ENCODE measurements around the gene ODAD2.

The ODAD2 gene

GRCh38 chr10:27948186-27948585, 50.7 kb downstream of the ODAD2 start:
- ChIA-PET CTCF (interaction anchor here (0.6 kb wide), 1 partner anchor 39 kb away, joined by 3 read pairs; no protein-coding TSS in a partner anchor), POLR2A (no interaction called here)
- DNase-seq (ENCODE audit: extremely low spot score) = no peak
- TF ChIP-seq PKNOX1 (IDR thresholded peaks at IDR 0.05) = no peak
- no peak for TF ChIP-seq LEF1 (IDR thresholded peaks at IDR 0.05; ENCODE audit: borderline replicate concordance)
- no peak for TF ChIP-seq FOXK2 (IDR thresholded peaks at IDR 0.05)
- TF ChIP-seq HDGF (IDR thresholded peaks at IDR 0.05; ENCODE audit: borderline replicate concordance) = no peak
- TF ChIP-seq NFRKB (IDR thresholded peaks at IDR 0.05) = no peak
- no peak for TF ChIP-seq ARNT (IDR thresholded peaks at IDR 0.05)
- TF ChIP-seq FOXA1 (IDR thresholded peaks at IDR 0.05) = no peak
- no peak for TF ChIP-seq ELF4 (IDR thresholded peaks at IDR 0.05)
- no peak for TF ChIP-seq TARDBP (IDR thresholded peaks at IDR 0.05)
- TF ChIP-seq ZNF384 (IDR thresholded peaks at IDR 0.05) = no peak
- no peak for TF ChIP-seq L3MBTL2 (conservative IDR thresholded peaks at IDR 0.05)
- TF ChIP-seq SUZ12 (IDR thresholded peaks at IDR 0.05) = no peak
- TF ChIP-seq SP1 (IDR thresholded peaks at IDR 0.05) = no peak

- ChIA-PET CTCF (interaction anchor here (0.6 kb wide), 1 partner anchor 38 kb away, joined by 3 read pairs; no protein-coding TSS in a partner anchor), POLR2A (no interaction called here)
These were observed 51.3 kb downstream of the ODAD2 start for GRCh38 chr10:27947540-27947939.

GRCh38 chr10:27944005-27944404, 54.9 kb downstream of the ODAD2 start:
- ChIA-PET POLR2A (no interaction called here), CTCF (no interaction called here)
- DNase-seq (ENCODE audit: extremely low spot score) = no peak
- TF ChIP-seq ARNT (IDR thresholded peaks at IDR 0.05) = no peak
- TF ChIP-seq L3MBTL2 (conservative IDR thresholded peaks at IDR 0.05) = no peak
- no peak for TF ChIP-seq ZNF384 (IDR thresholded peaks at IDR 0.05)
- TF ChIP-seq FOXM1 (IDR thresholded peaks at IDR 0.05; ENCODE audit: borderline replicate concordance) = no peak
- no peak for TF ChIP-seq HDGF (IDR thresholded peaks at IDR 0.05; ENCODE audit: borderline replicate concordance)
- TF ChIP-seq ELF4 (IDR thresholded peaks at IDR 0.05) = no peak
- no peak for TF ChIP-seq FOXA1 (IDR thresholded peaks at IDR 0.05)

More at GRCh38 chr10:27947540-27947939, 51.3 kb downstream of the ODAD2 start:
- no peak for TF ChIP-seq SUZ12 (IDR thresholded peaks at IDR 0.05)
- TF ChIP-seq FOXA1 (IDR thresholded peaks at IDR 0.05) = no peak
- TF ChIP-seq CTBP1 (IDR thresholded peaks at IDR 0.05; ENCODE audit: borderline replicate concordance) = no peak
- no peak for TF ChIP-seq TARDBP (IDR thresholded peaks at IDR 0.05)
- TF ChIP-seq SP1 (IDR thresholded peaks at IDR 0.05) = no peak
- no peak for TF ChIP-seq BHLHE40 (IDR thresholded peaks at IDR 0.05; ENCODE audit: borderline replicate concordance)
- no peak for TF ChIP-seq ARNT (IDR thresholded peaks at IDR 0.05)
- TF ChIP-seq FOXM1 (IDR thresholded peaks at IDR 0.05; ENCODE audit: borderline replicate concordance) = no peak
- TF ChIP-seq PKNOX1 (IDR thresholded peaks at IDR 0.05) = no peak
- no peak for TF ChIP-seq LEF1 (IDR thresholded peaks at IDR 0.05; ENCODE audit: borderline replicate concordance)
- TF ChIP-seq FOXK2 (IDR thresholded peaks at IDR 0.05) = no peak
- no peak for TF ChIP-seq ZNF384 (IDR thresholded peaks at IDR 0.05)
- no peak for TF ChIP-seq L3MBTL2 (conservative IDR thresholded peaks at IDR 0.05)
- TF ChIP-seq NFRKB (IDR thresholded peaks at IDR 0.05) = no peak
- TF ChIP-seq ELF4 (IDR thresholded peaks at IDR 0.05) = no peak
- no peak for TF ChIP-seq HDGF (IDR thresholded peaks at IDR 0.05; ENCODE audit: borderline replicate concordance)
- DNase-seq (ENCODE audit: extremely low spot score) = no peak

GRCh38 chr10:27914888-27915287, 84.0 kb downstream of the ODAD2 start:
- POLR2A ChIA-PET = no interaction called here
- TF ChIP-seq LEF1 (IDR thresholded peaks at IDR 0.05; ENCODE audit: borderline replicate concordance) (no peak), PKNOX1 (IDR thresholded peaks at IDR 0.05) (no peak), FOXA1 (IDR thresholded peaks at IDR 0.05) (no peak), SUZ12 (IDR thresholded peaks at IDR 0.05) (no peak), BHLHE40 (IDR thresholded peaks at IDR 0.05; ENCODE audit: borderline replicate concordance) (no peak), L3MBTL2 (conservative IDR thresholded peaks at IDR 0.05) (no peak), ELF4 (IDR thresholded peaks at IDR 0.05) (no peak), HDGF (IDR thresholded peaks at IDR 0.05; ENCODE audit: borderline replicate concordance) (no peak), TARDBP (IDR thresholded peaks at IDR 0.05) (no peak), CTBP1 (IDR thresholded peaks at IDR 0.05; ENCODE audit: borderline replicate concordance) (no peak), FOXK2 (IDR thresholded peaks at IDR 0.05) (no peak)
- CTCF ChIA-PET = no interaction called here
- DNase-seq (ENCODE audit: extremely low spot score) = no peak

GRCh38 chr10:27912231-27912630, 86.6 kb downstream of the ODAD2 start:
- CTCF ChIA-PET = no interaction called here

More at GRCh38 chr10:27912231-27912630, 86.6 kb downstream of the ODAD2 start:
- no peak for DNase-seq (ENCODE audit: extremely low spot score)
- POLR2A ChIA-PET = no interaction called here
- TF ChIP-seq PKNOX1 (IDR thresholded peaks at IDR 0.05) (no peak), SP1 (IDR thresholded peaks at IDR 0.05) (no peak), ZNF384 (IDR thresholded peaks at IDR 0.05) (no peak), BHLHE40 (IDR thresholded peaks at IDR 0.05; ENCODE audit: borderline replicate concordance) (no peak), ARNT (IDR thresholded peaks at IDR 0.05) (no peak), TARDBP (IDR thresholded peaks at IDR 0.05) (no peak), FOXM1 (IDR thresholded peaks at IDR 0.05; ENCODE audit: borderline replicate concordance) (no peak), NFRKB (IDR thresholded peaks at IDR 0.05) (no peak), LEF1 (IDR thresholded peaks at IDR 0.05; ENCODE audit: borderline replicate concordance) (no peak), FOXA1 (IDR thresholded peaks at IDR 0.05) (no peak), FOXK2 (IDR thresholded peaks at IDR 0.05) (no peak), HDGF (IDR thresholded peaks at IDR 0.05; ENCODE audit: borderline replicate concordance) (no peak), L3MBTL2 (conservative IDR thresholded peaks at IDR 0.05) (no peak), ELF4 (IDR thresholded peaks at IDR 0.05) (no peak), CTBP1 (IDR thresholded peaks at IDR 0.05; ENCODE audit: borderline replicate concordance) (no peak), SUZ12 (IDR thresholded peaks at IDR 0.05) (no peak)
